Stomach (tissue), 4 donors: Measurements from ENCODE around the gene HEATR9.

Source experiments
- CTCF ChIP-seq, 7 experiments: fragments of 450-650 bp in 4 of 7; fragments of 200-600 bp in 3 of 7; sonication (generic) in 3 of 7; IDR thresholded peaks; one replicate each; pipeline ENCODE4 v1.5.1; 2016 to 2019; ENCODE audit warnings: antibody characterized with exemption in 7 of 7, control low read depth in 2 of 7, mild to moderate bottlenecking in 1 of 7
- EP300 ChIP-seq: sonication (generic); formaldehyde crosslinking; IDR thresholded peaks from one replicate; pipeline ENCODE4 v1.6.1; 2017; ENCODE audit warnings: antibody characterized with exemption

- TF ChIP-seq EP300, result no peak
- no peak for TF ChIP-seq CTCF (IDR thresholded peaks at IDR 0.05)
Measured at GRCh38 chr17:35841505-35841904, 27.2 kb downstream of the HEATR9 start.
